ENCODE measurements around the gene ARHGDIG. TPM values are rescaled to one million over a fixed set of nuclear protein-coding genes. Genes with fewer than 3 reads are reported as not detected.

ARHGDIG gene
- total and polyA plus RNA-seq, 4 donors: 0.08 TPM; not detected in 3

- 74% methylated on average over 30 of the region's 30 CpGs for WGBS
- no peak overlapping the region for H3K27ac ChIP-seq (ENCODE audit: low read depth in 1 of 2, low read length in 2 of 2)
- no peak for DNase-seq (ENCODE audit: low spot score)
Observed at GRCh38 chr16:273547-274421, 6.6 kb upstream of the ARHGDIG start.

GRCh38 chr16:275041-275641, 5.2 kb upstream of the ARHGDIG start:
- WGBS: 4% methylated on average over 58 of the region's 58 CpGs
- no peak for DNase-seq (ENCODE audit: low spot score)
- H3K9me3 ChIP-seq (ENCODE audit: control insufficient read depth in 4 of 4, low read length in 3 of 4): no peaks in the 10 kb centered on the region
- peaks cover 0 to 1% (median 0%) of the 10 kb centered on the region in 4 donors for H3K36me3 ChIP-seq (ENCODE audit: control insufficient read depth in 4 of 4, insufficient read depth in 3 of 4, low read depth in 1 of 4, low read length in 3 of 4)
- no peak overlapping the region for H3K9ac ChIP-seq (ENCODE audit: low read depth in 1 of 2, low read length in 2 of 2)
- peaks cover 0 to 5% (median 1%) of the 10 kb centered on the region in 4 donors for H3K4me1 ChIP-seq (ENCODE audit: control insufficient read depth in 4 of 4, insufficient read depth in 4 of 4, low read length in 3 of 4)
- H3K4me3 ChIP-seq (ENCODE audit: low read depth in 1 of 3, low read length in 3 of 3): peak overlapping the region in 1 of 3 donors; percentile 25
- no peak overlapping the region for H3K27ac ChIP-seq (ENCODE audit: low read depth in 1 of 2, low read length in 2 of 2)
- H3K27me3 ChIP-seq (ENCODE audit: control insufficient read depth in 4 of 4, insufficient read depth in 4 of 4, low read length in 3 of 4): peaks cover 0 to 4% (median 3%) of the 10 kb centered on the region in 4 donors
- TF ChIP-seq TAF1 (conservative IDR thresholded peaks at IDR 0.05): no peak
- TF ChIP-seq SP1 (IDR thresholded peaks at IDR 0.05): no peak
- TF ChIP-seq NR2F2 (IDR thresholded peaks at IDR 0.05): no peak
- TF ChIP-seq RXRA (IDR thresholded peaks at IDR 0.05): no peak
- no peak for TF ChIP-seq JUND (IDR thresholded peaks at IDR 0.05)
- TF ChIP-seq MAX (IDR thresholded peaks at IDR 0.05): no peak
- no peak for TF ChIP-seq RAD21 (IDR thresholded peaks at IDR 0.05)
- TF ChIP-seq ZBTB33 (IDR thresholded peaks at IDR 0.05): no peak
- no peak for TF ChIP-seq REST (IDR thresholded peaks at IDR 0.05)
- no peak for TF ChIP-seq HNF4A (conservative IDR thresholded peaks at IDR 0.05)
- no peak for TF ChIP-seq HNF4G (IDR thresholded peaks at IDR 0.05)
- TF ChIP-seq EGR1 (IDR thresholded peaks at IDR 0.05; ENCODE audit: low read depth in 2 of 2): no peak
- TF ChIP-seq FOXA1 (IDR thresholded peaks at IDR 0.05): no peak
- TF ChIP-seq GABPA (IDR thresholded peaks at IDR 0.05 in 1 of 2, conservative IDR thresholded peaks at IDR 0.05 in 1 of 2): no peak
- TF ChIP-seq YY1 (IDR thresholded peaks at IDR 0.05): no peak
- no peak for TF ChIP-seq ATF3 (IDR thresholded peaks at IDR 0.05)
- no peak for TF ChIP-seq FOXA2 (IDR thresholded peaks at IDR 0.05)

More at GRCh38 chr16:273547-274421, 6.6 kb upstream of the ARHGDIG start:
- Histone ChIP-seq H3K9ac (ENCODE audit: low read depth in 1 of 2, low read length in 2 of 2) (no peak overlapping the region), H3K4me1 (ENCODE audit: control insufficient read depth in 4 of 4, insufficient read depth in 4 of 4, low read length in 3 of 4) (peaks cover 0 to 5% (median 0%) of the 10 kb centered on the region in 4 donors), H3K9me3 (ENCODE audit: control insufficient read depth in 4 of 4, low read length in 3 of 4) (no peaks in the 10 kb centered on the region), H3K27me3 (ENCODE audit: control insufficient read depth in 4 of 4, insufficient read depth in 4 of 4, low read length in 3 of 4) (peaks cover 0 to 4% (median 3%) of the 10 kb centered on the region in 4 donors), H3K36me3 (ENCODE audit: control insufficient read depth in 4 of 4, insufficient read depth in 3 of 4, low read depth in 1 of 4, low read length in 3 of 4) (peaks cover 0 to 1% (median 0%) of the 10 kb centered on the region in 4 donors), H3K4me3 (ENCODE audit: low read depth in 1 of 3, low read length in 3 of 3) (no peak overlapping the region)
- TF ChIP-seq NR2F2 (IDR thresholded peaks at IDR 0.05) (no peak), HNF4A (conservative IDR thresholded peaks at IDR 0.05) (no peak), RXRA (IDR thresholded peaks at IDR 0.05) (no peak), SP1 (IDR thresholded peaks at IDR 0.05) (no peak), YY1 (IDR thresholded peaks at IDR 0.05) (no peak), CTCF (IDR thresholded peaks at IDR 0.05; ENCODE audit: low read depth, low read length, missing input control) (no peak), FOXA2 (IDR thresholded peaks at IDR 0.05) (no peak), ATF3 (IDR thresholded peaks at IDR 0.05) (no peak), TAF1 (conservative IDR thresholded peaks at IDR 0.05) (no peak)

Data from liver (tissue), 9 donors.